HEK293T (cell line): ENCODE measurements around the gene ARID1A.

ENCODE experiments used
- CTCF ChIA-PET: fragments of 350-600 bp; formaldehyde crosslinking; extraction: SDS; loops from one replicate; lab custom pipeline; 2021; ENCODE audit warnings: antibody characterized with exemption, inconsistent platforms; lab: Yijun Ruan, JAX
- POLR2A ChIA-PET: fragments of 350-600 bp; formaldehyde crosslinking; extraction: SDS; loops from one replicate; lab custom pipeline; 2020; ENCODE audit warnings: antibody characterized with exemption, inconsistent platforms; lab: Yijun Ruan, JAX
- DNase-seq: peaks from one replicate; pipeline ENCODE4 v3.0.0; 2012; ENCODE audit warnings: mixed read lengths; ENCODE audit errors: extremely low spot score
- ARNT ChIP-seq: fragments of 450-650 bp; IDR thresholded peaks from 2 replicates; pipeline ENCODE4 v1.6.1; 2017; ENCODE audit warnings: mild to moderate bottlenecking
- BHLHE40 ChIP-seq: fragments of 450-650 bp; IDR thresholded peaks from 2 replicates; pipeline ENCODE4 v1.6.1; 2016; ENCODE audit warnings: mild to moderate bottlenecking, moderate library complexity, borderline replicate concordance
- CTBP1 ChIP-seq: fragments of 450-650 bp; IDR thresholded peaks from 2 replicates; pipeline ENCODE4 v1.6.1; 2016; ENCODE audit warnings: borderline replicate concordance
- ELF4 ChIP-seq: fragments of 450-650 bp; IDR thresholded peaks from 2 replicates; pipeline ENCODE4 v1.6.1; 2017; ENCODE audit warnings: antibody characterized with exemption
- FOXA1 ChIP-seq: fragments of 450-650 bp; IDR thresholded peaks from 2 replicates; pipeline ENCODE4 v1.6.1; 2016; ENCODE audit warnings: mild to moderate bottlenecking
- FOXK2 ChIP-seq: fragments of 450-650 bp; IDR thresholded peaks from 2 replicates; pipeline ENCODE4 v1.6.1; 2016; ENCODE audit warnings: mild to moderate bottlenecking
- FOXM1 ChIP-seq: fragments of 450-650 bp; IDR thresholded peaks from 2 replicates; pipeline ENCODE4 v1.6.1; 2017; ENCODE audit warnings: mild to moderate bottlenecking, borderline replicate concordance
- HDGF ChIP-seq: fragments of 450-650 bp; IDR thresholded peaks from 2 replicates; pipeline ENCODE4 v1.6.1; 2017; ENCODE audit warnings: antibody characterized with exemption, borderline replicate concordance
- L3MBTL2 ChIP-seq: fragments of 450-650 bp; conservative IDR thresholded peaks from 2 replicates; pipeline ENCODE4 v1.6.1; 2016; ENCODE audit warnings: mild to moderate bottlenecking
- LEF1 ChIP-seq: fragments of 450-650 bp; IDR thresholded peaks from 2 replicates; pipeline ENCODE4 v1.6.1; 2017; ENCODE audit warnings: mild to moderate bottlenecking, borderline replicate concordance
- NFRKB ChIP-seq: fragments of 450-650 bp; IDR thresholded peaks from 2 replicates; pipeline ENCODE4 v1.6.1; 2016; ENCODE audit warnings: mild to moderate bottlenecking, moderate library complexity
- SP1 ChIP-seq: fragments of 450-650 bp; IDR thresholded peaks from 2 replicates; pipeline ENCODE4 v1.6.1; 2017
- SUZ12 ChIP-seq: fragments of 450-650 bp; IDR thresholded peaks from 2 replicates; pipeline ENCODE4 v1.6.1; 2016; ENCODE audit warnings: mild to moderate bottlenecking
- TARDBP ChIP-seq: fragments of 450-650 bp; IDR thresholded peaks from 2 replicates; pipeline ENCODE4 v1.6.1; 2016
- ZNF384 ChIP-seq: fragments of 450-650 bp; IDR thresholded peaks from 2 replicates; pipeline ENCODE4 v1.6.1; 2016
- TF ChIP-seq, protein P1 (sequence below): fragments of 450-650 bp; IDR thresholded peaks from 2 replicates; pipeline ENCODE4 v1.6.1; 2016

Gene ARID1A

GRCh38 chr1:26744075-26744959, 48.5 kb downstream of the ARID1A start:
- ChIA-PET CTCF (no interaction called here), POLR2A (interaction anchor here (1.4 kb wide), 1 partner anchor 51 kb away, joined by 5 read pairs; no protein-coding TSS in a partner anchor)
- TF ChIP-seq SUZ12 (no peak), HDGF (no peak), SP1 (no peak), FOXA1 (no peak)
- TF ChIP-seq, protein P1, sequence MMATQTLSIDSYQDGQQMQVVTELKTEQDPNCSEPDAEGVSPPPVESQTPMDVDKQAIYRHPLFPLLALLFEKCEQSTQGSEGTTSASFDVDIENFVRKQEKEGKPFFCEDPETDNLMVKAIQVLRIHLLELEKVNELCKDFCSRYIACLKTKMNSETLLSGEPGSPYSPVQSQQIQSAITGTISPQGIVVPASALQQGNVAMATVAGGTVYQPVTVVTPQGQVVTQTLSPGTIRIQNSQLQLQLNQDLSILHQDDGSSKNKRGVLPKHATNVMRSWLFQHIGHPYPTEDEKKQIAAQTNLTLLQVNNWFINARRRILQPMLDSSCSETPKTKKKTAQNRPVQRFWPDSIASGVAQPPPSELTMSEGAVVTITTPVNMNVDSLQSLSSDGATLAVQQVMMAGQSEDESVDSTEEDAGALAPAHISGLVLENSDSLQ, result no peak
- no peak for DNase-seq

GRCh38 chr1:26745191-26745590, 49.4 kb downstream of the ARID1A start:
- TF ChIP-seq NFRKB (no peak), BHLHE40 (no peak), CTBP1 (no peak), SUZ12 (no peak), HDGF (no peak), FOXA1 (no peak), FOXK2 (no peak), ELF4 (no peak), L3MBTL2 (no peak), ZNF384 (no peak), FOXM1 (no peak), ARNT (no peak), SP1 (no peak), LEF1 (no peak), TARDBP (no peak)
- TF ChIP-seq, protein P1, result no peak
- DNase-seq, result no peak
- POLR2A ChIA-PET, result interaction anchor here (1.0 kb wide), 1 partner anchor 43 kb away, joined by 3 read pairs; the partner anchor contains the start of gene PIGV
- CTCF ChIA-PET, result interaction anchor here (1.2 kb wide), 1 partner anchor 42 kb away, joined by 4 read pairs; no protein-coding TSS in a partner anchor

GRCh38 chr1:26747048-26747447, 51.2 kb downstream of the ARID1A start:
- ChIA-PET POLR2A (no interaction called here), CTCF (interaction anchor here (0.8 to 0.9 kb wide), 2 partner anchors 12 to 70 kb away, joined by 3 to 4 read pairs; no protein-coding TSS in a partner anchor)
- TF ChIP-seq ZNF384, result no peak
- TF ChIP-seq SUZ12, result no peak
- TF ChIP-seq NFRKB, result no peak
- TF ChIP-seq L3MBTL2, result no peak
- TF ChIP-seq CTBP1, result no peak
- no peak for DNase-seq

GRCh38 chr1:26748351-26748750, 52.5 kb downstream of the ARID1A start:
- no peak for DNase-seq
- TF ChIP-seq ELF4 (no peak), ZNF384 (no peak), SP1 (no peak), FOXM1 (no peak), TARDBP (no peak), L3MBTL2 (no peak), HDGF (no peak), FOXA1 (no peak), BHLHE40 (no peak), ARNT (no peak), CTBP1 (no peak), NFRKB (no peak)
- TF ChIP-seq, protein P1, result no peak
- CTCF ChIA-PET, result no interaction called here
- POLR2A ChIA-PET, result no interaction called here

DNA sequence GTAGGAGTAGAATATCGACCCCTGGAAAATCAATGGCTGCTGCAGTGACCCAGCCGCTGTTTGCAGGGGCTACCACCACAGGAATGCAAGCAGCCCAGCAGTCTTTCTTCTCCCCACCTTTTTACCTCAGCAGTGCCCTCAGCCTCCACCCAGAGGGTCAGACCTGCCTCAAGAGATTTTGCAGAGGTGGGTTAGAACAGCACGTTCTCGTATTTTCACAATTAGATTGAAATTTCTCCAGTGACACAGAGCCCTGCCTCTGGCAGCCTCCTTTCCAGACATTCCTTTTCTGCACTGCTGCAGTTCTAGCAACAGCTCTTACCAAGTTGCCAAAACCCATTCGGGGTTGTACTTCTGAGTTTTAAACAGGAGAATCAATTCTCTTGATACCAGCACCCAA, 53.6 kb downstream of the ARID1A start:
- no peak for DNase-seq
- no peak for TF ChIP-seq L3MBTL2
- TF ChIP-seq ZNF384, result no peak
- TF ChIP-seq FOXK2, result no peak
- no peak for TF ChIP-seq BHLHE40
- no peak for TF ChIP-seq FOXA1
- no peak for TF ChIP-seq CTBP1
- no peak for TF ChIP-seq SP1
- TF ChIP-seq TARDBP, result no peak
- no peak for TF ChIP-seq ELF4
- TF ChIP-seq LEF1, result no peak
- no peak for TF ChIP-seq HDGF
- TF ChIP-seq, protein P1, result no peak
- no peak for TF ChIP-seq FOXM1
- no peak for TF ChIP-seq NFRKB
- TF ChIP-seq SUZ12, result no peak
- TF ChIP-seq ARNT, result no peak
- CTCF ChIA-PET, result no interaction called here
- POLR2A ChIA-PET, result no interaction called here

DNA sequence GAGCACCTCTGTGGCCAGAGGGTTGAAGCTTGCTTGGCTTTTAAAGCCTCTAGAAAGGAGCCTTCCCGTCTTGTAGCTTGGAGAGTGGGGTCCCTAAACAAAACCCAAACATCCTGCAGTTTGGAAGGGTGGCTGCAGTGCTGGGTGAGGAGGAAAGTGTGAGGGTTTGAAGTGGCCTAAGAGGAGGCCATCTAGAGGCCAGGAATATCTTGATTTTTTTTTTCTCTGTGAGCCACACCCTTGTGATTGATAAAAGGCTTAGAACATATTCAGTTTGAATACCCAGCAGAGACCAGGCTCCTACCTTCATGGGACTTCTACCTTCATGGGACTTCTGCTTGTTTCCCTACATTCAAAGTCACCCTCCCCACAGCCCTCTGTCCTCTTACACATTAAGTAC, 54.6 kb downstream of the ARID1A start:
- DNase-seq, result no peak
- ChIA-PET POLR2A (no interaction called here), CTCF (no interaction called here)
- TF ChIP-seq FOXM1 (no peak), ARNT (no peak), CTBP1 (no peak), SUZ12 (no peak), FOXK2 (no peak), BHLHE40 (no peak), LEF1 (no peak), NFRKB (no peak), ZNF384 (no peak), ELF4 (no peak), FOXA1 (no peak), HDGF (no peak), SP1 (no peak)
